Astrocyte (in vitro differentiated cells and primary cell): Measurements from ENCODE around the gene RETREG1. TPM values are rescaled to one million over a fixed set of nuclear protein-coding genes. Genes with fewer than 3 reads are reported as not detected.

Source experiments
- total RNA-seq: library from RNA; stranded (reverse); gene quantifications from 2 replicates; pipeline ENCODE4 v1.2.1, GENCODE V29; 2021

Gene RETREG1
- total RNA-seq, 1 donor from 2014 or later: 0.98 TPM

Other genes with a start within 250 kb of the RETREG1 start
- 56.3 and 56.4 TPM in 2 replicates for gene ZNF622, start 151.2 kb downstream of the RETREG1 start, total RNA-seq